GM12875 (cell line): ENCODE results near the gene SLC25A42.
"Not testable (repeated sequence)": the region's sequence is repeated elsewhere in the genome, so short reads cannot be mapped to it uniquely, and the experiment has no call there.

Source experiments
- H3K4me3 ChIP-seq: one replicate; pipeline ENCODE4 v1.5.1; 2011; ENCODE audit warnings: low read depth, low read length, control low read depth
- TF ChIP-seq, protein P1 (sequence below): IDR thresholded peaks from 2 replicates; pipeline ENCODE4 v1.5.1; 2011; ENCODE audit warnings: low read depth, mild to moderate bottlenecking, control low read depth, inconsistent platforms, low read length, moderate library complexity, borderline replicate concordance; ENCODE audit not compliant: insufficient read depth

The SLC25A42 gene

DNA sequence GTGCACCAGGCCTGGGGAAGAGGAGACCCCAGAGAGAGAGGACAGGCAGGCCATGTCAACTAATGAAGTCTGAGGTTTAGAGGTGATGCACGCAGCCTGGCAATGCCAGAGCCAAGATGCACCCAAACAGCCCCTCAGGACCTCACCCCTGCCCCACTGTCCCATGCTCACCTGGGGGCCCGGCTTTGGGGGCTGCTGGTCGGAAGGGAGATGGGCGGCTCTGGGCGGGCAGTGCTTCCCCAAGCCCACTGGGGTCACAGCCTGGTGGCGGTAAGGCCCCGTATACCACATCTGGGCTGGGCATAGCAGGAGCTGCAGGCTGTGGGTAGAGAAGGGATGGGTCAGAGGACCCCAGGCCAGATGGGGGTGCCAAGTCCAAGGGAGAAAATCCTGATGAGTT, 83.1 kb downstream of the SLC25A42 start:
- TF ChIP-seq, protein P1, sequence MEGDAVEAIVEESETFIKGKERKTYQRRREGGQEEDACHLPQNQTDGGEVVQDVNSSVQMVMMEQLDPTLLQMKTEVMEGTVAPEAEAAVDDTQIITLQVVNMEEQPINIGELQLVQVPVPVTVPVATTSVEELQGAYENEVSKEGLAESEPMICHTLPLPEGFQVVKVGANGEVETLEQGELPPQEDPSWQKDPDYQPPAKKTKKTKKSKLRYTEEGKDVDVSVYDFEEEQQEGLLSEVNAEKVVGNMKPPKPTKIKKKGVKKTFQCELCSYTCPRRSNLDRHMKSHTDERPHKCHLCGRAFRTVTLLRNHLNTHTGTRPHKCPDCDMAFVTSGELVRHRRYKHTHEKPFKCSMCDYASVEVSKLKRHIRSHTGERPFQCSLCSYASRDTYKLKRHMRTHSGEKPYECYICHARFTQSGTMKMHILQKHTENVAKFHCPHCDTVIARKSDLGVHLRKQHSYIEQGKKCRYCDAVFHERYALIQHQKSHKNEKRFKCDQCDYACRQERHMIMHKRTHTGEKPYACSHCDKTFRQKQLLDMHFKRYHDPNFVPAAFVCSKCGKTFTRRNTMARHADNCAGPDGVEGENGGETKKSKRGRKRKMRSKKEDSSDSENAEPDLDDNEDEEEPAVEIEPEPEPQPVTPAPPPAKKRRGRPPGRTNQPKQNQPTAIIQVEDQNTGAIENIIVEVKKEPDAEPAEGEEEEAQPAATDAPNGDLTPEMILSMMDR, result no peak
- no peak overlapping the region for H3K4me3 ChIP-seq

DNA sequence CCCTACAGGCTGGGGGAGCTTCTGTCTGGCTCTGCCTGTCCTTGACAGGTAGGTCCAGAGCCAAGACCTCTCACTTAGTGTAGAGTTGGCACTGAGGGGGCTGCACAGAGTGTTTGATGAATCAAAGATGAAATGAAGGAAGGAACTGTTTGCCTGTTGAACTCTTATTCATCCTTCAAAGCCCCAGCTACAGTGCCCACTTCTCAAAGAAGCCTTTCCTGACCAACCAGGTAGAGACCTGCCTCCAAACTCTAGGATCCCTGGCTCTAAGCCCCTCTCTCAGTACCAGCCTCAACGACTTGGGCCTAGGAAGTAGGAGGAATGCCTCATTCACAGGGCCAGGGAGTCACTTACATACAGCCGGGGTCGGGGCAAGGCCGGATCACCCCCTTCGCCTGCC, 83.5 kb downstream of the SLC25A42 start:
- TF ChIP-seq, protein P1, result no peak
- H3K4me3 ChIP-seq, result no peak overlapping the region

DNA sequence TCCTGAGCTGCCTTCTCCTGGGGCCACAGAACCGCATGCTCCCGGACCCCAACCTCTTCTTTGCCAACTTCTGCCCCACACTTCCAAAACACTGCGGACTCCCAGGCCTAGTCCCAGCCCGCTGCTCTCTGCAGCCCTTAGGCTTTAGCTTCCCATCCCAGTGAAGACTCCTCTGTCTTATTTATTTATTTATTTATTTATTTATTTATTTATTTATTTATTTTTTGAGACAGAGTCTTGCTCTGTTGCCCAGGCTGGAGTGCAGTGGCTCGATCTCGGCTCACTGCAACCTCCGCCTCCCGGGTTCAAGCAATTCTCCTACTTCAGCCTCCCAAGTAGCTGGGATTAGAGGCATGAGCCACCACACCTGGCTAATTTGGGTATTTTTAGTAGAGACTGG, 84.7 kb downstream of the SLC25A42 start:
- not testable (repeated sequence) for H3K4me3 ChIP-seq

DNA sequence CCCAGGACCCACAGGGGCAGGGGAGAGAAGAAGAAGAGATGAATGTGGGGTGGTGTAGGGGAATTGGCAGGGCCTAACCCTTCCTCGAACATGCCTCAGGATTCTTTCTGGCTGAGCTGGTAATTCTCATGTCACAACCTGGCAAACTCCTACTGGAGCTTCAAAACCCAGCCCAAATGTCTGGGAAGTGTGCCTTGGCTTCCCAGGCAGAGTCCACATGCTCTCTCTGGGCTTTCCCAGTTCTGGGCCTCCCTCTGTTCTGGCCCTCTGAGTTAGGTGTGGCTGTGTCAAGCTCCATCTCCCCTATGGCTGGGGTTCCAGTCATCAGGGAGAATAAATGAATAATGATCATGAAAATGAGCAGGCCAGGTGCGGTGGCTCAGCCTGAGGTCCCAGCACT, 85.6 kb downstream of the SLC25A42 start:
- no peak overlapping the region for H3K4me3 ChIP-seq
- TF ChIP-seq, protein P1, result no peak

DNA sequence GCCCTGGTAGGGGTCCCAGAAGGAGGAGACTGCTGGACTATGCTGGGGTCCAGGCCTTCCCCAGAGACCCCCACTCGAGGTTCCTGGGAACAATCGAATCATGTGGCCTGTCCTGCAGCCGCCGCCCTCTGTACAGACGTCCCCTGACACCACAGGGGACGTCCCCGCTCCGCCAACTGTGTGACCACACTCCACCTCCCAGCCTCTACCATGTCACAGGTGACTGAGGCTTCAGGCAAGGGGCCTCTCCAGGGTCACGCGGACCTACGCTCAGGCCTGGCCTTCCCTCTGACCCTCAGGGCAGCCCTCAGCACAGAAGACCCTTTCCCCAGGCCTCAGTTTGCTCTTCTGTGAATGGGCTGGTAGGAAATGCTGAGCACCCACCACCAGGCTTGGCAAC, 87.6 kb downstream of the SLC25A42 start:
- TF ChIP-seq, protein P1, result no peak
- H3K4me3 ChIP-seq, result no peak overlapping the region

DNA sequence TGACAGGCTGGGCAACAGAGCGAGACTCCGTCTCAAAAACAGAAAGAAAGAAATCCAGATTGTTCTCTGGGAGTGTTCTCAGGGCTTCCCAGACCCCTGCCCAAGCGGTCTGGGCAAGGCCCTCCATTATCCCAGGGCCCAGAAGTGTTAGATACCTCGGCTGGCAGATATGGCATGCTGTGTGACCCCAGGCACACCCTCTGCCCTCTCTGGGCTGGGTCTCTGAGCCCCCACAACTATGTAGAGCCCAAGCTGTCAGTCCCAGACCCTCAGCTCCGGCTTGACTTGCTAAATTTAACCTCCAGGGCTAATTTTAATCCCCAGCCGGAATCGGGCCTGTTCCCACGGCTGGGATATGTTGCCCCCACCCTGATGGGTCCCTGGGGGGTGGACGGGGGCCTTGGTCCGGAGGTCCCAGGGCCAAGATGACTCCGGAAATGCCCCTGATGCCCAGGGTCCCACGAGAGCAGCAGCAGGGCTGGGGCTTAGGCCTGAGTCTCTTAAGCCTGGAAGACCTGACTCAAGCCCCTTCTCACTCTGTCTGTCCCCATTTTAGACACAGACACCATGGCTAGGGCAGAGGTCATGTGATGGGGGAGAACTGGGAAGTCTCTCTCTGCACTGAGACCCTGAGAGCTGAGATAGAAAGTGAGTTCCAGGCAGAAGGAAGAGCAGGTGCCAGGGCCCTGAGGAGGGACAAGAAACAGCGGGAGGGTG, 89.0 kb downstream of the SLC25A42 start:
- no peak overlapping the region for H3K4me3 ChIP-seq
- TF ChIP-seq, protein P1, result no peak

DNA sequence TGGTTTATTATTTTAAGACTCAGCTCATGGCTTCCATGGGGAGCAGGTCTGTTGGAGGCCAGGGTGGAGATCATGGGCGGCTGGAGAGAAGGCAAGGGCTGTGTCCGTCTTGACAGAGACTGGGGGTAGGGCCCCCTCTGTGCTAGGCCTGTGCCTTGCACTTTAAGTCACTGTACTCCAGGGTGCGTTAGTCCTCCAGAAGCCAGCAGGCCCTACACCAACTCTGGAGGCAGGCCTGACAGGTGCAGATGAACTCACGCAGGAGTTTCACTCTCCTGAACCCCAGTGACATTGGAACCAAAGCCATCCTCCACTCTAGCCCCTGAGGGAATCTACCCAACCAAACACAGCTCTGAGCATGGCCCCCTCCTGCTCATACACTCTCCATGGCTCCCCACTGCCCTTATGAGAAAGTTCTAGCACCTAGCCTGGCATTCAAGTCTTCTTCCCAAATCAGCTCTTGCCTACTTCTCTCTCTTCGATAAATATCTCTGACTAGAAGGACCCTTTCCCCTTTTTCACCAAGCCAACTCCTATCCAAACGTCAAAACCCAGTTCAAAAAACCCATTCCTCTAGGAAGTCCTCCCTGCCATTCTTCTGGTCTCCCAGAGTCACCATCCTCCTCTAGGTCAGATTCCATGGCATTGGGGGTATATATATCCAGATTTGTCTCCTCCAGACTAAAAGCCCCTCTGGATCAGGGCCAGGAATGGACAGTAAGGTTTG, 91.1 kb downstream of the SLC25A42 start:
- TF ChIP-seq, protein P1, result no peak
- H3K4me3 ChIP-seq, result no peak overlapping the region
